ENCODE results near the gene SLC5A11. TPM values are rescaled to one million over a fixed set of nuclear protein-coding genes. Genes with fewer than 3 reads are reported as not detected.
"Not testable (repeated sequence)": the region's sequence is repeated elsewhere in the genome, so short reads cannot be mapped to it uniquely, and the experiment has no call there.

SLC5A11 gene
- total RNA-seq, 4 donors from 2014 or later: not detected

- 96% methylated on average over 7 of the region's 7 CpGs for WGBS
- H3K9me3 ChIP-seq: no peaks in the 10 kb centered on the region
- H3K4me3 ChIP-seq: no peak overlapping the region
- intact Hi-C loops (cut with DNase I): no loop called here
- peak overlapping the region in 2 of 4 donors; percentile 5 to 34 for H3K27ac ChIP-seq (replicated peaks in 1 of 4)
- peaks cover 6 to 14% (median 11%) of the 10 kb centered on the region in 4 donors for H3K4me1 ChIP-seq
- no peak for DNase-seq (ENCODE audit: extremely low spot score)
- H3K27me3 ChIP-seq: no peaks in the 10 kb centered on the region
- no peaks in the 10 kb centered on the region for H3K36me3 ChIP-seq
- TF ChIP-seq EP300 (IDR thresholded peaks at IDR 0.05): no peak
- no peak for TF ChIP-seq POLR2AphosphoS5 (IDR thresholded peaks at IDR 0.05)
- TF ChIP-seq, protein P1, sequence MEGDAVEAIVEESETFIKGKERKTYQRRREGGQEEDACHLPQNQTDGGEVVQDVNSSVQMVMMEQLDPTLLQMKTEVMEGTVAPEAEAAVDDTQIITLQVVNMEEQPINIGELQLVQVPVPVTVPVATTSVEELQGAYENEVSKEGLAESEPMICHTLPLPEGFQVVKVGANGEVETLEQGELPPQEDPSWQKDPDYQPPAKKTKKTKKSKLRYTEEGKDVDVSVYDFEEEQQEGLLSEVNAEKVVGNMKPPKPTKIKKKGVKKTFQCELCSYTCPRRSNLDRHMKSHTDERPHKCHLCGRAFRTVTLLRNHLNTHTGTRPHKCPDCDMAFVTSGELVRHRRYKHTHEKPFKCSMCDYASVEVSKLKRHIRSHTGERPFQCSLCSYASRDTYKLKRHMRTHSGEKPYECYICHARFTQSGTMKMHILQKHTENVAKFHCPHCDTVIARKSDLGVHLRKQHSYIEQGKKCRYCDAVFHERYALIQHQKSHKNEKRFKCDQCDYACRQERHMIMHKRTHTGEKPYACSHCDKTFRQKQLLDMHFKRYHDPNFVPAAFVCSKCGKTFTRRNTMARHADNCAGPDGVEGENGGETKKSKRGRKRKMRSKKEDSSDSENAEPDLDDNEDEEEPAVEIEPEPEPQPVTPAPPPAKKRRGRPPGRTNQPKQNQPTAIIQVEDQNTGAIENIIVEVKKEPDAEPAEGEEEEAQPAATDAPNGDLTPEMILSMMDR (IDR thresholded peaks at IDR 0.05): no peak
- TF ChIP-seq POLR2A (IDR thresholded peaks at IDR 0.05; ENCODE audit: low read depth): no peak
Observed at GRCh38 chr16:24839347-24839972, 6.3 kb upstream of the SLC5A11 start.

DNA sequence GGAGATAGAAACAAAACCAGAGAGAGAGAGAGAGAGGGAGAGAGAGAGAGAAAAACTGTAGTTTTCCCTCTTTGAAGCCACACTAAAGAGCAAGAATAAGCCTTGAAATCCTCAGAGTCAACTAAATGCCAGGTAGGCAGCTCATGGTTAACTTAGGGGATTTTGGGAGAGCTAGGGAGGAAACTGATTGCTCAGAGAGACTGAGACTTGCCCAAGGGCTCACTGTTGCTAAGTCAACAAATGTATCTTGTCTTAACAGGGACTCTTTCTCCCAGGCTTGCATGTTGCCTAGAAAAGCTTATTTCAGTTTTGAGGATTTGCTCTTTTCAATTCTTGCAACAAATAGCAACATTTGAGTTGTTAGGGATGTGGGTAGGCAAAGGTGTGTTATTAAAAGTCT is 4.5 kb upstream of the SLC5A11 start:
- Histone ChIP-seq H3K4me3 (no peak overlapping the region), H3K36me3 (no peaks in the 10 kb centered on the region), H3K27me3 (peaks cover 0 to 4% (median 0%) of the 10 kb centered on the region in 4 donors), H3K9me3 (no peaks in the 10 kb centered on the region), H3K27ac (replicated peaks in 1 of 4) (no peak overlapping the region), H3K4me1 (peaks cover 6 to 12% (median 11%) of the 10 kb centered on the region in 4 donors)
- DNase-seq (ENCODE audit: extremely low spot score): no peak
- TF ChIP-seq POLR2AphosphoS5 (IDR thresholded peaks at IDR 0.05) (no peak), POLR2A (IDR thresholded peaks at IDR 0.05; ENCODE audit: low read depth) (no peak), EP300 (IDR thresholded peaks at IDR 0.05) (no peak)
- TF ChIP-seq, protein P1 (IDR thresholded peaks at IDR 0.05): no peak
- intact Hi-C loops (cut with DNase I): no loop called here

GRCh38 chr16:24844101-24845030 is 1.4 kb upstream of the SLC5A11 start:
- intact Hi-C loops (cut with DNase I): no loop called here
- no peak for DNase-seq (ENCODE audit: extremely low spot score)
- Histone ChIP-seq H3K9me3 (no peaks in the 10 kb centered on the region), H3K4me3 (no peak overlapping the region), H3K27me3 (peaks cover 0 to 4% (median 0%) of the 10 kb centered on the region in 4 donors), H3K4me1 (peaks cover under 1% of the 10 kb centered on the region in 4 donors), H3K27ac (replicated peaks in 1 of 4) (no peak overlapping the region), H3K36me3 (no peaks in the 10 kb centered on the region)
- 88% methylated on average over 15 of the region's 17 CpGs for WGBS
- no peak for TF ChIP-seq EP300 (IDR thresholded peaks at IDR 0.05)
- no peak for TF ChIP-seq POLR2AphosphoS5 (IDR thresholded peaks at IDR 0.05)
- TF ChIP-seq, protein P1 (IDR thresholded peaks at IDR 0.05): no peak
- no peak for TF ChIP-seq POLR2A (IDR thresholded peaks at IDR 0.05; ENCODE audit: low read depth)

- H3K27me3 ChIP-seq; DNase-seq (ENCODE audit: extremely low spot score); H3K36me3 ChIP-seq; H3K9me3 ChIP-seq; H3K4me1 ChIP-seq; H3K27ac ChIP-seq (replicated peaks in 1 of 4); intact Hi-C loops (cut with DNase I); H3K4me3 ChIP-seq: not testable (repeated sequence)
- 95% methylated on average over 2 of the region's 2 CpGs for WGBS
Observed at GRCh38 chr16:24845031-24845365, 765 bp upstream of the SLC5A11 start.

- no peak overlapping the region for H3K4me3 ChIP-seq
- no peak for DNase-seq (ENCODE audit: extremely low spot score)
- no peaks in the 10 kb centered on the region for H3K9me3 ChIP-seq
- H3K4me1 ChIP-seq: no peaks in the 10 kb centered on the region
- intact Hi-C loops (cut with DNase I): no loop called here
- WGBS: 89% methylated on average over 5 of the region's 8 CpGs
- H3K27ac ChIP-seq (replicated peaks in 1 of 4): no peak overlapping the region
- no peak for TF ChIP-seq POLR2AphosphoS5 (IDR thresholded peaks at IDR 0.05)
- TF ChIP-seq POLR2A (IDR thresholded peaks at IDR 0.05; ENCODE audit: low read depth): no peak
- no peak for TF ChIP-seq EP300 (IDR thresholded peaks at IDR 0.05)
- TF ChIP-seq, protein P1 (IDR thresholded peaks at IDR 0.05): no peak
- no peaks in the 10 kb centered on the region for H3K36me3 ChIP-seq
- H3K27me3 ChIP-seq: peaks cover 0 to 4% (median 0%) of the 10 kb centered on the region in 4 donors
Observed at GRCh38 chr16:24846548-24847357, 990 bp downstream of the SLC5A11 start.
